Spleen (tissue), 7 donors: ENCODE data around the gene C11orf87.

ENCODE experiments used
- POLR2A ChIP-seq, 3 donors: fragments of 450-650 bp; IDR thresholded peaks; one replicate each; pipeline ENCODE4 v1.5.1; 2017; ENCODE audit warnings: antibody characterized with exemption in 3 of 3, mild to moderate bottlenecking in 1 of 3
- POLR2AphosphoS5 ChIP-seq, 3 donors: sonication (generic); formaldehyde crosslinking; IDR thresholded peaks; one replicate each; pipeline ENCODE4 v1.5.1; 2017; ENCODE audit warnings: antibody characterized with exemption in 3 of 3
- TF ChIP-seq, protein P1 (sequence below), 11 experiments: fragments of 200-600 bp in 7 of 11; fragments of 450-650 bp in 4 of 11; sonication (generic) in 4 of 11; IDR thresholded peaks in 8 of 11; conservative IDR thresholded peaks in 3 of 11; 1 replicate in 7 of 11; 2 replicates in 4 of 11; pipeline versions ENCODE4 v1.4.0 to v1.8.0; 2016 to 2021; ENCODE audit warnings: antibody characterized with exemption in 11 of 11, inconsistent platforms in 4 of 11, mild to moderate bottlenecking in 1 of 11
- donor health status: DM: no; HTN: no; CAD: no; lungs with moderate emphysema.
- donor health status: DM: no; HTN: no; CAD: no.
- donor health status: DM: no; HTN: no; CAD: no.

DNA sequence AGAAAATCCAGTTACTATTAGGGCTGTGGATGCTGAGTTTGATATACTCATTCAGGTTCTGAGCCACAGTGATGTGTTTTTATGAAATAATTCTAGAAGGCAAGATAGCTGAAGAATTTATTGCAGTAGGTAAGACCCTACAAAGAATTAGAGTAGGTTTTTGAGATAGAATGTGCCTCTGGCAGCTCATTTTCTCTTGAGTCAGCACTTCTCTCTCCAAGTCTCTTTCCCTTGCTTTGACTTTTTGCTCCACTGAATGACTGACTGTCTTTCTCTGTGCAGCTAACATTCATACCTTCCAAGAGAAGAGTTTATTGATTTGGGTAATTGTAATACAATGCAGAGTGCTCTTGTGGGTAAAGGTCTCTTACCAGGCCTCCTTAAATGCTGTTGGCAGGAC is 48.0 kb upstream of the C11orf87 start:
- TF ChIP-seq, protein P1, sequence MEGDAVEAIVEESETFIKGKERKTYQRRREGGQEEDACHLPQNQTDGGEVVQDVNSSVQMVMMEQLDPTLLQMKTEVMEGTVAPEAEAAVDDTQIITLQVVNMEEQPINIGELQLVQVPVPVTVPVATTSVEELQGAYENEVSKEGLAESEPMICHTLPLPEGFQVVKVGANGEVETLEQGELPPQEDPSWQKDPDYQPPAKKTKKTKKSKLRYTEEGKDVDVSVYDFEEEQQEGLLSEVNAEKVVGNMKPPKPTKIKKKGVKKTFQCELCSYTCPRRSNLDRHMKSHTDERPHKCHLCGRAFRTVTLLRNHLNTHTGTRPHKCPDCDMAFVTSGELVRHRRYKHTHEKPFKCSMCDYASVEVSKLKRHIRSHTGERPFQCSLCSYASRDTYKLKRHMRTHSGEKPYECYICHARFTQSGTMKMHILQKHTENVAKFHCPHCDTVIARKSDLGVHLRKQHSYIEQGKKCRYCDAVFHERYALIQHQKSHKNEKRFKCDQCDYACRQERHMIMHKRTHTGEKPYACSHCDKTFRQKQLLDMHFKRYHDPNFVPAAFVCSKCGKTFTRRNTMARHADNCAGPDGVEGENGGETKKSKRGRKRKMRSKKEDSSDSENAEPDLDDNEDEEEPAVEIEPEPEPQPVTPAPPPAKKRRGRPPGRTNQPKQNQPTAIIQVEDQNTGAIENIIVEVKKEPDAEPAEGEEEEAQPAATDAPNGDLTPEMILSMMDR (IDR thresholded peaks at IDR 0.05 in 8 of 11, conservative IDR thresholded peaks at IDR 0.05 in 3 of 11) = no peak
- TF ChIP-seq POLR2A (IDR thresholded peaks at IDR 0.05) (no peak), POLR2AphosphoS5 (IDR thresholded peaks at IDR 0.05) (no peak)
